ENCODE measurements around the gene SACS.
"Not testable (repeated sequence)": the region's sequence is repeated elsewhere in the genome, so short reads cannot be mapped to it uniquely, and the experiment has no call there.

SACS gene

GRCh38 chr13:23411220-23411619 lies 22.3 kb downstream of the SACS start:
- DNase-seq = no peak

GRCh38 chr13:23408026-23408425 lies 25.5 kb downstream of the SACS start:
- no peak for DNase-seq

- not testable (repeated sequence) for DNase-seq
These were observed 32.3 kb downstream of the SACS start for GRCh38 chr13:23401156-23401555.

GRCh38 chr13:23399347-23399746 lies 34.2 kb downstream of the SACS start:
- DNase-seq = no peak

- DNase-seq = no peak
These were observed 38.7 kb downstream of the SACS start for GRCh38 chr13:23394821-23395220.

GRCh38 chr13:23392925-23393645 lies 40.4 kb downstream of the SACS start:
- no peak for DNase-seq

- DNase-seq = no peak
These were observed 41.2 kb downstream of the SACS start for GRCh38 chr13:23392313-23392712.

GRCh38 chr13:23391752-23392151 lies 41.8 kb downstream of the SACS start:
- no peak for DNase-seq

- no peak for DNase-seq
These were observed 47.0 kb downstream of the SACS start for GRCh38 chr13:23386533-23386932.

- DNase-seq = no peak
These were observed 47.6 kb downstream of the SACS start for GRCh38 chr13:23385931-23386330.

GRCh38 chr13:23384111-23384510 lies 49.4 kb downstream of the SACS start:
- DNase-seq = no peak

GRCh38 chr13:23383151-23383550 lies 50.4 kb downstream of the SACS start:
- DNase-seq = no peak

- no peak for DNase-seq
These were observed 51.6 kb downstream of the SACS start for GRCh38 chr13:23381866-23382265.

- no peak for DNase-seq
These were observed 53.0 kb downstream of the SACS start for GRCh38 chr13:23380534-23380933.

- peak; percentile 62 for DNase-seq
These were observed 55.4 kb downstream of the SACS start for GRCh38 chr13:23377983-23378632.

GRCh38 chr13:23377579-23377978 lies 55.9 kb downstream of the SACS start:
- no peak for DNase-seq

GRCh38 chr13:23375001-23375971 lies 58.2 kb downstream of the SACS start:
- DNase-seq = peak; percentile 97

- DNase-seq = no peak
These were observed 61.1 kb downstream of the SACS start for GRCh38 chr13:23372264-23372906.

- no peak for DNase-seq
These were observed 65.6 kb downstream of the SACS start for GRCh38 chr13:23367907-23368306.

GRCh38 chr13:23365652-23366051 lies 67.8 kb downstream of the SACS start:
- DNase-seq = no peak

GRCh38 chr13:23359882-23360281 lies 73.6 kb downstream of the SACS start:
- DNase-seq = no peak

GRCh38 chr13:23357349-23357748 lies 76.2 kb downstream of the SACS start:
- DNase-seq = no peak

GRCh38 chr13:23356368-23356767 lies 77.1 kb downstream of the SACS start:
- DNase-seq = no peak

Data from CD4-positive, alpha-beta T cell treated with Interleukin-17A for 1 hour (primary cell).